Measurements from ENCODE around the gene C2orf76.
"Not testable (repeated sequence)": the region's sequence is repeated elsewhere in the genome, so short reads cannot be mapped to it uniquely, and the experiment has no call there.

C2orf76 gene

GRCh38 chr2:119366649-119367471 lies at the start of gene C2orf76, which contains the start of gene DBI:
Gene C2orf76, minus strand, starts transcription at chr2:119366834. Its CDS starts 26,875 bp downstream, at chr2:119339959.
Gene DBI, plus strand, starts transcription at chr2:119366977. Its CDS starts 75 bp downstream, at chr2:119367052.
- peak; percentile 92 to 93 for DNase-seq

GRCh38 chr2:119415630-119416029 lies 49.0 kb upstream of the C2orf76 start:
- no peak for DNase-seq

- DNase-seq, result no peak
Measured at GRCh38 chr2:119414894-119415293, 48.3 kb upstream of the C2orf76 start.

GRCh38 chr2:119409506-119409905 lies 42.9 kb upstream of the C2orf76 start:
- no peak for DNase-seq

GRCh38 chr2:119408221-119408619 lies 41.6 kb upstream of the C2orf76 start:
- DNase-seq, result no peak

GRCh38 chr2:119407430-119408220 lies 41.0 kb upstream of the C2orf76 start:
- peak; percentile 22 to 23 for DNase-seq

- DNase-seq, result no peak
Measured at GRCh38 chr2:119405151-119405550, 38.5 kb upstream of the C2orf76 start.

GRCh38 chr2:119403618-119404017 lies 37.0 kb upstream of the C2orf76 start:
- not testable (repeated sequence) for DNase-seq

GRCh38 chr2:119402645-119403560 lies 36.3 kb upstream of the C2orf76 start:
- DNase-seq, result no peak

- DNase-seq, result no peak
Measured at GRCh38 chr2:119402106-119402505, 35.5 kb upstream of the C2orf76 start.

GRCh38 chr2:119397196-119397595 lies 30.6 kb upstream of the C2orf76 start:
- no peak for DNase-seq

GRCh38 chr2:119393971-119394748 lies 27.5 kb upstream of the C2orf76 start:
- no peak for DNase-seq

GRCh38 chr2:119389615-119390306 lies 23.1 kb upstream of the C2orf76 start:
- DNase-seq, result no peak

GRCh38 chr2:119387381-119388129 lies 20.9 kb upstream of the C2orf76 start:
- peak in 1 of 2 donors; percentile 46 for DNase-seq

- DNase-seq, result no peak
Measured at GRCh38 chr2:119385466-119385865, 18.8 kb upstream of the C2orf76 start.

GRCh38 chr2:119384971-119385370 lies 18.3 kb upstream of the C2orf76 start:
- no peak for DNase-seq

- no peak for DNase-seq
Measured at GRCh38 chr2:119383410-119384140, 16.9 kb upstream of the C2orf76 start.

GRCh38 chr2:119378566-119378965 lies 11.9 kb upstream of the C2orf76 start:
- no peak for DNase-seq

- DNase-seq, result no peak
Measured at GRCh38 chr2:119377993-119378345, 11.3 kb upstream of the C2orf76 start.

Measured in CD4-positive, alpha-beta T cell treated with Interleukin-1 beta for 1 hour (primary cell).